GM19025 (cell line): Measurements from ENCODE around the gene OSBPL5.

Experiments
- ATAC-seq: cut with Tn5 transposase; IDR thresholded peaks from one replicate; pipeline ENCODE4 v1.9.1; 2021; ENCODE audit warnings: mild to moderate bottlenecking, low read depth, moderate library complexity; ENCODE audit not compliant: unreplicated experiment

Gene OSBPL5

GRCh38 chr11:3164552-3165151 lies 458 bp downstream of the OSBPL5 start:
- ATAC-seq = no peak

DNA sequence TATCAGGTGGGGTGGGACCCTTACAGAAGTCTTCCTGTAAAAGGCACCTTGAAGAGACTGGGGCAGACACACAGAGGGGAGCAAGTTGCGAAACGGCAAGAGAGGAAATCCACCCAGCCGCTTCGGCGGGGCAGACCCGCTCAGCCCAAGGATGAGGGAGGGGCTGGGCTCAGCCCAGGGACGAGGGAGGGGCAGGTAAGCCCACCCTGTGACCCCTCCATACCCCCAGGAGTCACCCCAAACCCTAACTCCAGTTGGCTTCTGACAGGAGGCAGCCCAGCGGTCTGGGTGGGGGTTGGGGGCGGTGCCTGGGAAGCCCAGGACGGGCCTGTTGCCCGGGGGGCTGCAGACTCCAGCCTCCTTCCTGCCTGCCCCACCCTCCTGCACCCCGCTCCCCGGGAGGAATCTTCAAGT lies 965 bp downstream of the OSBPL5 start:
- no peak for ATAC-seq

- ATAC-seq = no peak
These were observed 1.7 kb downstream of the OSBPL5 start for GRCh38 chr11:3163241-3163981.

DNA sequence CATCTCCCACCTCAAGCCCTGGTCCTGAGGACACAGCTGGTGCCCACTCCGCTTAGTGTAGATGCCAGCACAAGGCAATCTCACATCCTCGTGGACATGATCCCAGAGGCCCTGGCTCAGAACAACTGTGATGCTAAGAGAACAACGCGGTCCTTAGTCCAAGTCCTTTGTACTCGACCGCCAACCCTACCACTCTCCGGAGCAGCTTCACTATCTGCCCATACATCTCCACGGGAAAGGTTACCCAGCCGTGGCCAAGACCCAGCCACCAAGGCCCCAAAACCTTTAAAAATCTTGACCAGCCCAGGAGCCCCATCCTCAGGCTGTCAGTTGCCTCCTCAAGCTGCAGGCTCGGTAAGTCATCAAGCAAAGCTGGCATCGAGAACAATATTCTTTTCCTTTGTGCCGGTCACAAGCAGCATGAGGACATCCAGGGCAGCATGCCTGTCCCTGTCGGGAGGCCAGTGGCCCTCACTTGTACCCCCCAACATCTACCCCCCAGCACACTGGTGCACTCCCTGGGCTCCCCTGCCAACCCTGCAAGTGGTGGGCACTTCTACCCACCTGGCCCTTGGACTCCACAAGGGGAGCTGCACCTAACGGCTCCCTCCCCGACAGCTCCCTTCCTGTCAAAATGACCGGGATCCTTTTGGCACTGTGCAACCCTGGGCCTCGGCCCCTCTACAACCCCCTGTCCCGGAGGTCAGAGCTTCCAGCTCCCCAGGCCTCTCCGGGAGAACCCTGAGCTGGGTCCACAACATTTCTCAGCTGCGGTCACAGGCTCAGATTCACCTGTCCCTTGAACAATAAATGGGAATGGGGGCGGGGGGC lies 2.5 kb downstream of the OSBPL5 start:
- no peak for ATAC-seq

GRCh38 chr11:3161720-3162409 lies 3.2 kb downstream of the OSBPL5 start:
- ATAC-seq = no peak

DNA sequence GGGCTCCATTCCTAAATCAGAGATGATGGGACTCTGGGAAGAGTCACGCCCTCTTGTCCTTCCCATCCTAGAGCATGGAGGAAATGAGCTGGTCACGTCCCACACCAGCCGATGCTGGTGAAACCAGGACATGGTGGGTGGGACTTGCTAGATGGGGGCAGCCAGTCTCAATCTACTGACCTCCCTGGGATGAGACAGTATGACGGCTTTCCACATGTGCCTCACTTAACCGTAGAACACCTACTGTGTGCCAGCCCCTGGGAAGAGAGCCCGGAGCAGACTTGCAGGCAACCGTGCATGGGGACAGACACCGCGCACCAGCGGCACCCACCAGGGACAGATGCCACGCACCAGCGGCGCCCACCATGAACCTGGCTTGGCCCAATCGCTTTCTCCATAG lies 3.8 kb downstream of the OSBPL5 start:
- no peak for ATAC-seq

DNA sequence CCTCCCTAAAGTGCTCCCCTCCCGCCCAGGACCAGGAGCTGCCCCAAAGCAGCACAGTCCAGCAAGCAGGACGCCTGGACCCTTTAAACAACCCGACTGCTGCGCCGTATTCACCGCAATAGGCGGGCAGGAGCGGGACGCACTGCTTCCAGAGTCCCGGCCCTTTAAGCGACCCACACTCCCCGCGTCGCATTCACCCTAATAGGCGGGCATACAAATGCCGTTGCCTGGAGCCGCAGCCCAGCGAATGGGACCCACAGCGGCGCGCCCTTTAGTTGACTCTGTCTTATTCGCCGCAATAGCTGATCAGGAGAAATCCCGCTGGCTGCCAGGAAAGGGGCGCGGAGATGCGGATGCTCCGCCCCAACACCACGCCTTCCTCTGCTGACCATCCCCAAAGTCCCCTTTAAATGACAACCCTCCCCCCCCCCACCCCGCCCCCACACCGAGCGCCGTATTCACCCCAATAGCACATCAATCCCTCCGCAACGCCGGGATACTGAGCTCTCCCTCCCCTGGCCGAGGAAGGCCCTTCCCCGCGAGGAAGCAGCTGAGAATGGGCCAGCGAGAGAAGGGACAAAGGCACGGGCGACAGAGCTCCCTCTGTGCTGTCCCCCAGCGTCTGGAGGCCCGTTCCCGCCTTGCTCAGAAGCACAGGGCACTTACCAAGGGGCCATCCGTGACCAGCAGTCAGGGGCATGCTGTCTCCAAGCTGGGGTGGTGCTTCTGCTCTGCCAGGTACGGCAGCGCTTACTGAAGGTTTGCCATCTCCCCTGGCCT lies 4.7 kb downstream of the OSBPL5 start:
- ATAC-seq = no peak

DNA sequence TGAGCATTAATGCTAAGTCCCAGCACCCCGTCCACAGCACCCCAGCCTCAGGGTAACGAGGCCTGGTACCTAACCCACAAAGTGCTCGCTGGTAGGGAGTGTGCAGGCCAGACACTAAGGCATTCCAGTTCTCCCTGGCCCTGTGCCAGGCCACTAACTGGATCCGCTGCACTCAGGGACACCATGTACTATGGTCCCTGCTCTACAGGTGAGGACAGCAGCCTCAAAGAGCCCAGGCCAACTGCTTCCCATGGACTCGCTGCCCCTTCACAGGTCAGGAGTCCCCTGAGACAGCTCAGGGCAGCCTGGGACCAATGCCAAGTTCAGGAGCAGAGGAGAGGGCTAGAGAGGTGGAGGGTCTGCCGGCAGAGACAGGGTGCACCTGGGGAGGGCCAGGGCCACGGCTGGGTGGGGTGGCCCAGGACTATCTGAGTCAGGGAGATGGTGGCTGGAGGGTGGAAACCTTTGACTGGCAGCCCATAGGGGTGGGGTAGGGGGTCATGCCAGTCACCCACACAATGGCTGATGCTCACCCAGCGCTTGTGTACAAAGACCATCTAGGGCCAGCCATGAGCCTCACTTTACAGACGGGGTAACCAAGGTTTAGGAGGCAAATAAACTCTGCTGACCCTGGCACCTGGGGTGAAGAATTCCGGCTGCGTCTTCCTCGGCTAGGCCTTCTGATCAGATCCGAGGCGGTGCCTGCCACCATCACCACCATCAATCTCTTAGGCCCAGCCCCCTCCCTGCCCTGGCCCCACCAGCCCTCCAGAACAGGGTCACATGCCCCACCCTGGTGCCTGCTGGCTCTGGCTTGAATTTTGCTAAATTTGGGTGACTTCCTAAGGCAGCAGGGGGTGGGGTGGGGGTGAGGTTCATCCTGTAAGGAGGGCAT lies 5.6 kb downstream of the OSBPL5 start:
- ATAC-seq = no peak

- no peak for ATAC-seq
These were observed 6.3 kb downstream of the OSBPL5 start for GRCh38 chr11:3158821-3159220.

DNA sequence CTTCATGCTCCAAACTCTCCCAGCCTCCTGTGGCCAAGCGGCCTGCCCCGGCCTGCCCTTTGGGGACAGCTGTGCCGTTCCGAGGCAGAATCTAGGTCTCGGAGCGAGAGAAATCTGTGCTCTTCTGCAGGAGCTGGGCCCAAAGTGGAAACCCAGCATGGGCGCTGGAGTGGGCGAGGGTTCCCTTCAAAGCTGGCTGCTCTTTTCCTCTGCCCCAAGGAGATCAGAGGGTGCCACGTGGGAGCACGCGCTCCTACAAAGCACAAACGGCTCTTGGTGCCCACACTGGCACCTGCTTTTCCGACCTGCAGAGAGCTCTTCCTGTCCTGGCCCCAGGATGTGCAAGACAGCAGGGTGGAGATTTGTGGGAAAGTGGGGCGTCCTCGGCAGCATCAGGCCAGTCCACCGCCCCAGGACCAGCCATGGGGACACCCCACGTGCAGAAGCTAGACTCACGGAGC lies 6.9 kb downstream of the OSBPL5 start:
- ATAC-seq = no peak

GRCh38 chr11:3157381-3158130 lies 7.6 kb downstream of the OSBPL5 start:
- ATAC-seq = no peak

GRCh38 chr11:3156661-3157311 lies 8.3 kb downstream of the OSBPL5 start:
- ATAC-seq = no peak

- no peak for ATAC-seq
These were observed 8.8 kb downstream of the OSBPL5 start for GRCh38 chr11:3156282-3156660.

DNA sequence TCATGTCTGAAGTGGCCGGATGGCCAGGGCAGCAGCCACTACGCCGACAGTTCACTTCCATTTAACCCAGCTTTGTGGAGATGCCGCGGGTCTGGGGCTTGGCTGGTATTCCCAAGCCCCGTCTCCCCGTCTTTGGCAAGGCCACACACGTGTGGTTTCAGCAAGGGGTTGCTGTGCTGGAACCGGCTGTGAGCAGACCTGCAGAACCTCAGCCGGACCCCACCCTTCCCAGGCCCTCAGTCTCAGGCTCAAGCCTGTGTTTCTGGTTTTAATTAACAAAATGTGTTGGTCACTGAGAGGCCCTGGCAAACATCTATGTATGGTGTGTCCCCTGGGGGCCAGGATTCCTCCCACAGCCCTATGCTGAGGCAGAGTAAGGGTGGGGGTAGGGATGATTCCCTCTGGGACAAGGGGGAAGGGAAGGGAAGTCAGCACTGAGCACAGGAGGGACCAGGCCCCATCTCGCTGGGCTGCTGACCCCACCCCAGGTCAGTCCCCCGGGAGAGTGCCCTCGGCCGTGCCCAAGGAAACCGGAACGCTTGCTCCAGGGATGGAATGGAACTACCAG lies 9.3 kb downstream of the OSBPL5 start:
- no peak for ATAC-seq

GRCh38 chr11:3155216-3155615 lies 9.9 kb downstream of the OSBPL5 start:
- ATAC-seq = no peak

DNA sequence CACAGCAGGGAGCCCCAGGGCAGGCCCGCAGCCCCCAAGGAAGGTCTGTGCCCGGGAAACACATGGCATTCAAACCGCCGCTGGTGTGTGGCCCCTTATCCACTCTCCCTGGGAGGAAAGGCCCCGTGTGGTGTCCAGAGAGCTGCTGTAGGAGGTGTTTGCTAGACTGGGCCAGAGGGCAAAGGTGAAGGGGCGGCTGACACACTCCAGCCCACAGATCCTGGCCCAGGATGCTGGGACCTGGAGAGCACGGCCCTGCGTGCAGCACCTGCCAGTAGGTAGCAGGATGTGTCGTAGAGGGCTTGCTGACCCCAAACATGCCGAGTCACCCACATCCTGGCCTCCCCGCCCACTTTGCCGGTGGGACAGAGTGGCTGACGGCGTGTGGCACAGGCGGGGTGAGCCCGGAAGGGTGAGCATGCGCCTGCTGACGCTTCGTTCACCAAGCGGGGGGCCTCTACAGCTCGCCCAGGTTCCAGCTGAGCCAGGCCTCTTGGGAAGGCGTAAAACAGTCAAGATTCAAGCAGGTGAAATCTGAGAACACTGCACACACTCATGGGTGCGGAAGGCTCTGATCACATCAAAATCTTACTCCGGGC lies 11.0 kb downstream of the OSBPL5 start:
- no peak for ATAC-seq

DNA sequence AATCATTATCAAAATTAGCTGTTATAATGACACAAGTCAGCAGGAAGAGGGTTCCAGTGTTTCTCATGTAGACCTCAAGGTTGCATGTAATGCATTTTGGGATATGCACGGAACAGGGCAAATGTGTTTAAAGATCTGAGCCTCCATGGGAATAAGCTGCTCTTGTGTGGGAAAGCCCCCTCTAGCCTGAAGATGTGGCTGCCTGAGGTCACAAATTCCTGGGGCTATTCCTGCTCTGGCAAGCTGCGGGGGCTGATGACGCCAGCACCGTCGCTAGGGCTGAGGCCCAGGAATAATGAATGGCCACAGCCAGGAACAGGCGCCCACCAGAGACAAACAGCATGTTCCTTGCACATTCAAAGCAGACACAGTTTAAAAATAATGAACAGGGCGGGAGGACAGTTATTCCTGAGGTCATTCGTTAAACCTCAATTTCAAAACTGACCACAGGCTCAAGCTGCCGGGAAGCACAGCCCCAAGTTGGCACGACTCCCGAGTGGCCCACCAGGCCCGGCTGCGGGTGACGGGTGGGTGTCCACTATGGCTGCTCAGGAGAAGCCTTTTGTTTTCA lies 11.7 kb downstream of the OSBPL5 start:
- no peak for ATAC-seq
